ENCODE measurements around the gene IL6ST.

- no peak for TF ChIP-seq POLR2A (IDR thresholded peaks at IDR 0.05)
- TF ChIP-seq, protein P1, sequence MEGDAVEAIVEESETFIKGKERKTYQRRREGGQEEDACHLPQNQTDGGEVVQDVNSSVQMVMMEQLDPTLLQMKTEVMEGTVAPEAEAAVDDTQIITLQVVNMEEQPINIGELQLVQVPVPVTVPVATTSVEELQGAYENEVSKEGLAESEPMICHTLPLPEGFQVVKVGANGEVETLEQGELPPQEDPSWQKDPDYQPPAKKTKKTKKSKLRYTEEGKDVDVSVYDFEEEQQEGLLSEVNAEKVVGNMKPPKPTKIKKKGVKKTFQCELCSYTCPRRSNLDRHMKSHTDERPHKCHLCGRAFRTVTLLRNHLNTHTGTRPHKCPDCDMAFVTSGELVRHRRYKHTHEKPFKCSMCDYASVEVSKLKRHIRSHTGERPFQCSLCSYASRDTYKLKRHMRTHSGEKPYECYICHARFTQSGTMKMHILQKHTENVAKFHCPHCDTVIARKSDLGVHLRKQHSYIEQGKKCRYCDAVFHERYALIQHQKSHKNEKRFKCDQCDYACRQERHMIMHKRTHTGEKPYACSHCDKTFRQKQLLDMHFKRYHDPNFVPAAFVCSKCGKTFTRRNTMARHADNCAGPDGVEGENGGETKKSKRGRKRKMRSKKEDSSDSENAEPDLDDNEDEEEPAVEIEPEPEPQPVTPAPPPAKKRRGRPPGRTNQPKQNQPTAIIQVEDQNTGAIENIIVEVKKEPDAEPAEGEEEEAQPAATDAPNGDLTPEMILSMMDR (IDR thresholded peaks at IDR 0.05) = no peak
These were observed 32.1 kb upstream of the IL6ST start for GRCh38 chr5:56026863-56027300.
